NCI-H1105 treated with DMSO at 0.1 percent for 48 hours (cell line): ENCODE measurements around the gene AZI2.

ENCODE experiments used
- DNase-seq: peaks from one replicate; lab custom pipeline; 2025; lab: John Stamatoyannopoulos, UW

Gene AZI2

DNA sequence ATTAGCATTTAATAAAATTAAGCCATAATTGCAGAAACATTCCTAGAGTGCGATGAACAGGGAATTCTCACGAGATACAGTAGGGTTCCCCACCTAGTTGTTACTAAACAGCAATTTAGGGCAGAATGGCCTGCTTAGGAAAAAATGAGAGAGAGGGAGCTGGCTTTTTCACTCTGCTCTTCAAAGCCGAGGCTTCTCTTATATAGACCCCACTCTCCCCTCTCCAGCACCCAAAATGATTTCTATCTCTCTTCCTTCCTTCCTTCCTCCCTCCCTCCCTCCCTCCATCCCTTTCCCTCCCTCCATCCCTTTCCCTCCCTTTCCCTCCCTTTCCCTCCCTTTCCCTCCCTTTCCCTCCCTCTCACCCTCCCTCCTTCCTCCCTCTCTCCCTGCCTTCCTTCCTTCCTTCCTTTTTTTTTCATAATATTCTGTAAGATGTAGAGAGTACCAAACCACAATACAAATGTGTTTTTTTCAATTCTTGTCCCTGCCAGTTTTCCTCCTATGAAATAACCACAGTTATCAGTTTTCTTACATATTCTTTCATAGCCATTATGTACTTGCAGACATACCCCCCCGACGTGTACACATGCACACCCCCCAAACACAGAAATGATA is 48.2 kb downstream of the AZI2 start:
- DNase-seq: no peak

DNA sequence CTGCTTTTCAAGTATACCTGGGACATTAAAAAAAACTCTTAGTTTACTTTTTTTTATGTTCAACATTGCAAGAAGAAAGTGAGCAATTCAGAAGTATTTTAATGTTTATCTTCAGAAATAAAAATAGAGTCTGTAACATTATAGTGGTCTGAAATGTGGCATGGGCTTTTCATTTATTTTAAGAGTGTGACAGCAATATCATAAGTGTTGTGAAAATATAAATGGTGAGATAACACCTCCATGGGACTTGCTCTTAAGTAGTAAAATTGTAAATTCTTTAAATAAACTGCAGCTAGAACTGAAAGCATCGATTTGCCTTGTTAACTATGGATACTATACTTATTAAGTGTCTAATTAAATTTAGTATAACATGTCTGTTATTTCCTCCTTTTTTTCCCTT is 48.9 kb downstream of the AZI2 start:
- no peak for DNase-seq

DNA sequence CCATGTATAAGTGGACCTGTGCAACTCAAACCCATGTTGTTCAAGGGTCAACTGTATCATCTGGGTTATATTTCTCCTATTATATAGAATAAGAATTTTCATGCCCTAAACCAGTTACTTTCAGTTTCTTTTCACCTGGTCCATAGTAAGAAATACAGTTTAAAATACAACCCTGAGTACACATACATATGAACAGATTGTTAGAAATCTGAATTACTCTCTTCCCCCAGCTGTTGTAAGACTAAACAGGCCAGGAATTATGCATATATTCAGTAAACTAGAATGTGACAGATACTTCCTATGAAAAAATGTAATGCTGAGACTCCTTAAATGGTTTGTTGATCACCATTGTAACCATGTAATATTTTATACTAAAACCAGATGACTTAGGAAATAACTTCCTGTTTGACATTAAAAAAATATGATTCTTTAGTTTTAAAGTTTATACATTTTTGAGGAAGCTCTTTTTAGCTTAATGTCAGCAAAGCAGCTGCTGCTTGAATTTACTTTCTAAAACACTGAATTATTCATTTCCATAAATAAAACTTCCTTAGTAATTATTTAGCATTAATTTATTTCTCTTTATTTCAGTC is 52.6 kb downstream of the AZI2 start:
- no peak for DNase-seq

DNA sequence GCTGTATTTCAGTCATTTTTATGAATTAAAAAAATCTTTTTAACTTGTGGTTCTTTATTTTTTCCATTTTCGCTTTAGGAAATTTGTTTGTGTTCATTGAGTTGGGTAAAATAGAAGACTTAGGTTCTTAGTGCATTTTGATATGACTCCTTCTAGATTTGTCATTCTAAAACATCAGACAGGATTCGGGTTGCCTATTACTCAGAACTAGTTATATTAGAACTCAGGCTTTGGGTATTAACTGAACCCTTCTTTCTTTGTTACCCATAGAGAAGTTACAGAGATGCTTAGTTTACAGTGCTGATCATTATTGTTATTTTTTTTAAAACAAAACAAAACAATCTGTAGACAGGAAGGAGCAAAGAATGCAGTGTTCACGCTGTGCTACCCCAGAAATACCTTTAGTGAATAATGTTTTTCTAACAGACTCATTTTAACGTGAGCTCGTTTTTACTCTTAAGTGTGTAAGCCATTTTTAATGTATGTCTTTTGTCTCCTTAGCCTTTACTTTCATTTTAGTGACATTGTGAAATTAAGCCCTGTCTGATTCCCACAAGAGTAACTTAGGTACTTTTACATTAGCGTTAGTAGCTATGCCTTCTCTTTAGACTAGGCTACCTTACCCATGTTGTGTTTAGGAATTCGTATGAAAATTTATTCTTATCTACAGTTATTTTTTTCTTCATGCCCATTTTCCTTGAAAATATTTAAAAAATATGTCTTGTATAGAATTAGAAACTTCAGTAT is 53.8 kb downstream of the AZI2 start:
- no peak for DNase-seq

DNA sequence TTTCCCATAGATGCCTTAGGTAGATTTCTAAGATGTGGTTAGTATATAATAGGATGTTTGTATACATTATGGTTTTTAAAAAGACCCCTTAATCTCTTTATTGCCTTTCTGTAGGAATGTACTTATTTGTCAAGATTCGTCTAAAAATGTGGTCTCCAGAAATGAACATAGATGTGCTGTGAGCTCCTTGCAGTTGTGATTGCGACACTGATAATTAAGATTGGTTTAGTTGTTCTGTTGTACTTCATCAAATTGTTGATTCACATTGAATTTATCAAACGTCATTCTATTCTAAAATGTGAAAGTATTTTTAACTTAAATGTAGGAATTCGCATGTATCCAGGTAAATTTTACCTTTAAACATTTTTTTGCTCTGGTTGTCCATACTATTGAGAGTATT is 56.0 kb downstream of the AZI2 start:
- DNase-seq: no peak

DNA sequence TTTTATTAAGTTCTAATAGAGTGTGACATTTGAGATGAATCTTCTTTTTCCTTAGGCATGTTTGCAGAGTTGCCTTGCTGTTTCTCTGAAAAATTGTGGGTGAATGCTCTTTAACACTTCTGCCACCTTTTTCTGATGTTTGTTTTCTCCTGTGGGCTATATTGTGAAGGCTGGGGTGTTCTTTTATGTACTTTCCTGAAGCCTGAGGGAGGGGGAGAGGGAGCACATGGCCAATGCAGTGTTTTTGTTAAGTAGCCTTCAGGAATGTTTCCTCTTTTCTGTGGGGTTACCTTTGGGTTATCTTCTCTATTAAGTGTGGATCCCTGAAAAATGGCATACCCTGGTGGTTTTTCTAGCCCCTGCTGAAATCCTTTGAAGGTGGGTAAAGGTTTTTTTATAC is 57.0 kb downstream of the AZI2 start:
- DNase-seq: no peak

DNA sequence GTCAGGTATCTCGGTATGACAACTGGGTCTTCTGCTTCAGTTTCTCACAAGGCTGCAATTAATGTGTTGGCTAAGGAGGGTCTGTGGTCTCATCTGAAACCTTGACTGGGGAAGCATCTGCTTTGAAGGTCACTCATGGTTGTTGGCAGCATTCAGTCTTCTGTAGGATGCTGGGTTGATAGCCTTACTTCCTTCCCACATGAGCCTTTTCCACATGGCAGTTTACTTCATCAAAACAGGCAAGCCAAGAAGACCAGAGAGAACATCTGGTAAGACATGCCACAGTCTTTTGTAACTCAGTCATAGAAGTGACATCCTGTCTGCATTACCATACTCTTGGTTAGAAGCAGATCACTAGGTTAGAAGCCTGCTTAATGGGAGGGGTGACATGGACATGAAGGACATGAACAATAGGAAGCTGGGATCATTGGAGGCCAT is 57.7 kb downstream of the AZI2 start:
- DNase-seq: no peak

DNA sequence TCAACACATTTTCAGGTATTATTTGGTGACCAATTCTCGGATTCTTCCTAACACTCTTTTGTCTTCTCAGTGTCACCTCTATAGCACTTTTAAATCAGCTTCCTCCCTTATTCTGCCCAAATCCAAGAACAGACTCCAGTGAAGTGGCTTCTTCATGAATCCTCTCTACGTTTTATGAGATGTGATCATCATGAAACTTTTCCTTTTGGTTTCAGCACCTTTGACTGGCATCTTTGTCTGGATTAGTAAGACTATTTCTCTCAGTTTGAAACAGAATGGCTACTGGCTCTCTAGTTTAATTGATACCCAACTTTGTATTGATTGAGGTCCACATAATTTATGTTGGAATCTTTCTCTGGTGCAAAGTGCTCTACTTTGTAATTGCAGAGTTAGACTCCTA is 61.6 kb downstream of the AZI2 start:
- DNase-seq: no peak

DNA sequence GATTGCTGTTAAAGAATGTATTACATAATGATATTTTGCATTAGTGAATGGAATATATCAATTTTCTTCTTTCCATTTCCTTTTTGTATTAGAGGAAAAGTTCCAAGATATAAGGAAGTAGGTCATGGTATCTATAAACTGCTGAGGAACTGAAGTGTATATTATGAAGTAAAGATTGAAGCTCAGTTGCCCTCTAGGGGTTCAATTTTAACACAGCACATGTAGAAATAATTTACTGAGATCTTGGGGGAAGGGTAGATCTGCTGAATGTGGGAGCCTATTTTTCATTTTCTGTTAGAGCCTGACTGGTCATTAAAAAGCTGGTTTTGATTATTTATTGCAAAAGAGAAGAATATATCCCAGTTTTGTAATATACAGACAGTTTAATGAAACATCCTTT is 62.0 kb downstream of the AZI2 start:
- DNase-seq: peak; percentile 32

DNA sequence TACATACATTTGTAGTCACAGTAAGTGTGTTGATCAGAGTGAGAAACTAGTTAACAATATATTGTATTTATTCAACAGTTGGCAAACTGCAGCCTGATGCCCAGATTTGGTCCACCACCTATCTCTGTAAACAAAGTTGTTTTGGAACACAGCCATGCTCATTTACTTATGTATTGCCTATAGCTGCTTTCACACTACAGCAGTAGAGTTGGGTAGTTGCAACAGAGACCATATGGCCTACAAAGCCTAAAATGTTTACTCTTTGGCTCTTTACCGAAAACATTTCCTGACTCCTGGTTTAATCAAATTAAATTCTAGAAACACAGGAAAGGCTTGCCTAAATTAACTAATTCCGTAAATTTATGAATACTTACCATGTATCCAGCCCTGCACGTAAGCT is 67.8 kb downstream of the AZI2 start:
- peak; percentile 4 for DNase-seq

DNA sequence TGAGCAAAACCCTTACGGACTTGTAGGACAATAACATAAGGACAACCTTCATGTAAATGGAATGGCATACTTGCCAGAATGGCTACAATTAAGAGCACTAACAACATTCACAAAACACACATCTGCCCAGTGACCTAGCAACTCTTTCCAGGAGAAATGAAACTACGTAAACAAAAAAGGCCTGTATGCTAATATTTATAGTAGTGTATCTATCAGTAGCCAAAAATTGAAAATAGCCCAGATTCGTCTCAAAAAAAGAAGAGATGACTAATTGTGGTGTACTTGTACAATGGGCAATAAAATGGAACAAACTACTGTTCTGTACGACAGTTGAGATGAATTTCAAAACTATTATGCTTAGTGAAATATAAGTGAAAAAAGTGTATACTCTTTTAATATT is 68.9 kb downstream of the AZI2 start:
- no peak for DNase-seq

DNA sequence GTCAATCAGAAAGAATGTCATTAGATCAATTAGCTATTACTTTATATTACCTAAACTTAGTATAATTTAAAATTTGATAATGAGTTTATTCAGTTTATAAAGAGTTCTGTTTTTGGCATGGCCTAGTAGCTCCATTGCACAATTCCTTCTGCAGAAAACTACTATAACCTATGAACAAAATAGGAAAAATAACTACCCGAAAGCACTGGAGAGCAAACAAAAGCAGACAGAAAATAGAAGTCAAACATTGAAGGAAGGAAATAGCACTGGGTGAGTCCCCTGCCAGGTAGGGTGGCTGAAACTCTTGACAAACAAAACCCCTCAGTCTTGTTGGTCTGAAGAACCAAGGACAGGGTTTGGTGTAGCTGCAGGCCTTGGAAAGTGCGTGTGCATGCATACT is 69.7 kb downstream of the AZI2 start:
- DNase-seq: no peak

DNA sequence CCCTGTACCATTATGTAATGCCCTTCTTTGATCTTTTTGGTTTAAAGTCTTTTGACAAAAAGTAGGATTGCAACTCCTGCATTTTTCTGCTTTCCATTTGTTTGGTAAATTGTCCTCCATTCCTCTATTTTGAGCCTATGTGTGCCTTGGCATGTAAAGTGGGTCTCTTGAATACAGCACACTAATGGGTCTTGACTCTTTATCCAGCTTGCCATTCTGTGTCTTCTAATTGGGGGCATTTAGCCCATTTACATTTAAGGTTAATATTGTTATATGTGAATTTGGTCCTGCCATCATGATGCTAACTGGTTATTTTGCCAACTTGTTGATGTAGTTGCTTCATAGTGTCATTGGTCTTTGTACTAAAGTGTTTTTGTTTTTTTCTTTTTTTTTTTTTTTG is 74.8 kb downstream of the AZI2 start:
- DNase-seq: no peak
